Measurements from ENCODE around the gene POLR3H. TPM values are rescaled to one million over a fixed set of nuclear protein-coding genes. Genes with fewer than 3 reads are reported as not detected.
"Not testable (repeated sequence)": the region's sequence is repeated elsewhere in the genome, so short reads cannot be mapped to it uniquely, and the experiment has no call there.

POLR3H gene
- polyA plus RNA-seq, 12 donors = 16.5 to 27.3 (median 20.3) TPM; not detected in 1

GRCh38 chr22:41568811-41569210 lies 24.5 kb upstream of the POLR3H start:
- no peak for DNase-seq

GRCh38 chr22:41567512-41567768 lies 23.2 kb upstream of the POLR3H start:
- no peak for DNase-seq

GRCh38 chr22:41565403-41566054 lies 21.3 kb upstream of the POLR3H start:
- DNase-seq = no peak

GRCh38 chr22:41564563-41564962 lies 20.3 kb upstream of the POLR3H start:
- no peak for DNase-seq

- no peak for DNase-seq
Observed at GRCh38 chr22:41563051-41563711, 18.9 kb upstream of the POLR3H start.

- DNase-seq = no peak
Observed at GRCh38 chr22:41562461-41562860, 18.2 kb upstream of the POLR3H start.

- no peak for DNase-seq
Observed at GRCh38 chr22:41561788-41562187, 17.5 kb upstream of the POLR3H start.

GRCh38 chr22:41561335-41561734 lies 17.1 kb upstream of the POLR3H start:
- DNase-seq = no peak

GRCh38 chr22:41560095-41560471 lies 15.8 kb upstream of the POLR3H start:
- no peak for DNase-seq

- DNase-seq = not testable (repeated sequence)
Observed at GRCh38 chr22:41558241-41558630, 14.0 kb upstream of the POLR3H start.

- peak; percentile 52 for DNase-seq
Observed at GRCh38 chr22:41557401-41558240, 13.4 kb upstream of the POLR3H start.

- no peak for DNase-seq
Observed at GRCh38 chr22:41556561-41556960, 12.3 kb upstream of the POLR3H start.

GRCh38 chr22:41555325-41555982 lies 11.2 kb upstream of the POLR3H start:
- no peak for DNase-seq

- DNase-seq = no peak
Observed at GRCh38 chr22:41551877-41552582, 7.8 kb upstream of the POLR3H start.

- DNase-seq = no peak
Observed at GRCh38 chr22:41550952-41551491, 6.8 kb upstream of the POLR3H start.

GRCh38 chr22:41548830-41549211 lies 4.6 kb upstream of the POLR3H start:
- DNase-seq = no peak

- DNase-seq = no peak
Observed at GRCh38 chr22:41544671-41545476, 604 bp upstream of the POLR3H start.

- DNase-seq = no peak
Observed at GRCh38 chr22:41542224-41542623, 2.0 kb downstream of the POLR3H start.

GRCh38 chr22:41541484-41541883 lies 2.8 kb downstream of the POLR3H start:
- no peak for DNase-seq

GRCh38 chr22:41540365-41540764 lies 3.9 kb downstream of the POLR3H start:
- DNase-seq = no peak

- no peak for DNase-seq
Observed at GRCh38 chr22:41540006-41540315, 4.3 kb downstream of the POLR3H start.
